Ishikawa (cell line): ENCODE results near the gene RAP1GAP2.
A peak's percentile ranks its signal among the peaks of the same experiment; 100 is the strongest.

ENCODE experiments used
- CEBPB ChIP-seq: IDR thresholded peaks from 2 replicates; pipeline ENCODE4 v1.6.1; 2012
- CREB1 ChIP-seq: IDR thresholded peaks from 2 replicates; pipeline ENCODE4 v1.6.1; 2012; ENCODE audit warnings: low read depth
- EGR1 ChIP-seq: IDR thresholded peaks from 2 replicates; pipeline ENCODE4 v1.6.1; 2012
- EP300 ChIP-seq: IDR thresholded peaks from 2 replicates; pipeline ENCODE4 v1.6.1; 2012; ENCODE audit warnings: borderline replicate concordance
- FOXM1 ChIP-seq: IDR thresholded peaks from 2 replicates; pipeline ENCODE4 v1.6.1; 2012; ENCODE audit warnings: low read depth, borderline replicate concordance
- MAX ChIP-seq: IDR thresholded peaks from 2 replicates; pipeline ENCODE4 v1.6.1; 2012
- NFIC ChIP-seq: IDR thresholded peaks from 2 replicates; pipeline ENCODE4 v1.6.1; 2012
- RAD21 ChIP-seq: IDR thresholded peaks from 2 replicates; pipeline ENCODE4 v1.6.1; 2012; ENCODE audit warnings: low read depth
- REST ChIP-seq: IDR thresholded peaks from 2 replicates; pipeline ENCODE4 v1.6.1; 2012; ENCODE audit warnings: low read depth, mild to moderate bottlenecking
- TAF1 ChIP-seq: IDR thresholded peaks from 2 replicates; pipeline ENCODE4 v1.6.1; 2012; ENCODE audit warnings: low read depth, mild to moderate bottlenecking
- TCF12 ChIP-seq: IDR thresholded peaks from 2 replicates; pipeline ENCODE4 v1.6.1; 2012; ENCODE audit warnings: low read depth
- TEAD4 ChIP-seq: IDR thresholded peaks from 2 replicates; pipeline ENCODE4 v1.6.1; 2012
- USF1 ChIP-seq: IDR thresholded peaks from 2 replicates; pipeline ENCODE4 v1.6.1; 2012
- YY1 ChIP-seq: IDR thresholded peaks from 2 replicates; pipeline ENCODE4 v1.6.1; 2012; ENCODE audit warnings: low read depth
- ZBTB7A ChIP-seq: IDR thresholded peaks from 2 replicates; pipeline ENCODE4 v1.6.1; 2012; ENCODE audit warnings: low read depth

RAP1GAP2 gene

GRCh38 chr17:2776589-2777241, 19.5 kb upstream of the RAP1GAP2 start:
- TF ChIP-seq MAX (peak; percentile 32; the same call in 1 of the 2 replicates), YY1 (no peak)

GRCh38 chr17:2777242-2777867, 18.9 kb upstream of the RAP1GAP2 start:
- no peak for TF ChIP-seq NFIC
- TF ChIP-seq TEAD4: no peak
- TF ChIP-seq TCF12: no peak
- TF ChIP-seq RAD21: no peak
- TF ChIP-seq USF1: no peak
- no peak for TF ChIP-seq REST
- no peak for TF ChIP-seq MAX
- TF ChIP-seq EGR1: no peak
- TF ChIP-seq ZBTB7A: no peak

- TF ChIP-seq NFIC (no peak), CREB1 (no peak), REST (no peak), YY1 (no peak), CEBPB (no peak), FOXM1 (no peak), MAX (no peak), TEAD4 (no peak), EP300 (no peak), USF1 (no peak), ZBTB7A (no peak), TAF1 (no peak), EGR1 (no peak), RAD21 (no peak), TCF12 (no peak)
These were observed 17.7 kb upstream of the RAP1GAP2 start for GRCh38 chr17:2778489-2778888.

GRCh38 chr17:2779545-2779944, 16.7 kb upstream of the RAP1GAP2 start:
- TF ChIP-seq ZBTB7A (no peak), EP300 (no peak), TEAD4 (no peak), USF1 (no peak), NFIC (no peak)

- TF ChIP-seq CEBPB (no peak), TCF12 (no peak), FOXM1 (no peak), REST (no peak), YY1 (no peak), ZBTB7A (no peak), TEAD4 (no peak), MAX (no peak)
These were observed 16.0 kb upstream of the RAP1GAP2 start for GRCh38 chr17:2780256-2780655.
